CD4-positive, alpha-beta T cell treated with Interleukin-15 for 1 hour (primary cell): ENCODE data around the gene LIPC.
A peak's percentile ranks its signal among the peaks of the same experiment; 100 is the strongest.

Source experiments
- DNase-seq: peaks from one replicate; pipeline ENCODE4 v3.0.0-alpha.2; 2020

Gene LIPC

DNA sequence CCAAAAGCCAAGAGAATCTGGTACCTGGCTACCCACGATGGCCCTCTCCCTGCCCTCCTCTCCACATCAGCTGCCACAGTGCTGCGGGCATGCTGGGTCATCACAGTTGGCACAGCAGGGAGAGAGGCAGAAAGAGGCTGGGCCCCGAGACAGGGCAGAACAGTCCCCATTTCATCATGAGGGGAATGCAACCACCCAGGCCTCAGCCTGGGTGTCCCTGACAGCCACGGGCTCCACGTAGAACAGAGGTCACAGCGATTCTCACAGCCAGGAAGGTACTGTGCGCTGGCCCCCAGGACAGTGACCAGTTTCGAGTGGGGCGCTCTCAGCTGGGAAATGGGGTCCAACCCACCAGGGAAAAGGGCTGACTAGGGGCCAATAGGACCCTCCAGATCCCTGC lies 6.3 kb downstream of the LIPC start:
- DNase-seq = no peak

DNA sequence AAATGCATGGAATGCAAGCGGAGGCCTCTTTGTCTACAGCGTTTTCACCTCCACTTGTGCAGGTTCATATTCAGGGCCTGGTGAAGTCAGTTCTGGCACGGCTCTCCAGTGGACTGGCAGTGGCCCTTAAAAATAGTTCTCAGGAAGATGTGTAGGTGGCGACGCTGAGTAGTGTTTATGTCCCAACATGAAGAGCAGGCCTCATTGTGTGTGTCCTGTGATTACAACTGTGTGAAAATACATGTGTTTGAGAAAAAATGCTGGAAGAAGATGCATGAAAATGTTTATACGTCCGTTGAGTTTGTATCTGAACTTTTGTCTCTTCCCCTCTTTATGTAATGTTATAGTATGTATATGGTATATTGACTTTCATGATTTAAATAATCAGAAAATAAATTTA lies 7.2 kb downstream of the LIPC start:
- peak; percentile 38 for DNase-seq

DNA sequence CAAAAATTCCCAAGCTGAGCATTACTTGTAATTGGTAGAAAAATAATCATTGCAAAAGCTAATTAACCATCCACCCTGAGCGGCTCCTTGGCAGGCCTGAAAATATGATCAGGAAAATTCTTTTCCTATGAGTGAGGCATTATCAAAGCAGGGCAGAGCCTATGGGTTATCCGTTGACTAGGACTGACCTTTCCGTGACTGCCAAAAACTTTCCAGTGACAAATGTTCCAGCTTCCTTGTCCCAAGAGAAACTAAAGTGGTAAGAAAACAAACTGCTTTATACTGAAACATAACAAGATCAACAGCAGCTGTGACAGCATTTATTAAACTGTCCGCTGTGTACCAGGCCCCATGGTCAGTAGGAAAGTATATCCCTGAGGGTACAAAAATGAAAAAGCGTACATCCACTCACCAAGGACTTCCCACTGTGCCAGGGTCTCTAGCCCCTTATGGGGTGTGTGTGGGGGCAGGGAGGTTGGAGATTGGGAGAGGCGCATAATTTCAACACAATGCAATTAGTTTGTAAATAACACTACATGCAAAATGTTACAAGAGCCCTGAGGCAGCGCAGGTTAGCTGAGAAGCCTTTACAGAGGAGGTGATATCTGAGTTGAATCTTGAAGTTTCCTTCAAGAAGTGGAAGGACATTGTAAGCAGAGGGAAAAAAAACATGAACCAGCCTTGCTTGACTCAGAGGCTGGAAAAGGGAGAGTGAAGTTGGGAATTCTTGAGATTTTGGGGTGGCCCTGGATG lies 8.5 kb downstream of the LIPC start:
- DNase-seq = no peak

DNA sequence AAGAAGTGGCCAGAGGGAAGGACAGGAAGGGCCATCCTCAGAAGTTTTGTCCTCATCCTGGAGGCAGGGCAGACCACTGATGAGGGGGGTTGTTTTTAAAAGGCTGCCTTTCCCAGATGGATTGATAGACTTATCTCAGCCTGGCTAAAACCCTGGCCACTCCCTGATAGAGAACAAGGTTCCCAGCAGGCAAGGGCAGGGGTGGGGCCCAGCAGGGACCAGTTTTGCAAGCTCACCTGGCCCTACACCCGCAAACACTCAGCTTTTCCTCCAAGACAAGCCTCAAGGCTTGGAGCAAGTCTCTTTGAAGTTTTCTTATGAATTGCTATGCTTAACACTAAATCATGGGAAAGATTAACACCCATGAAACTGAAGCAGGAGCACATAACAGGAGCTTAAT lies 9.1 kb downstream of the LIPC start:
- no peak for DNase-seq

DNA sequence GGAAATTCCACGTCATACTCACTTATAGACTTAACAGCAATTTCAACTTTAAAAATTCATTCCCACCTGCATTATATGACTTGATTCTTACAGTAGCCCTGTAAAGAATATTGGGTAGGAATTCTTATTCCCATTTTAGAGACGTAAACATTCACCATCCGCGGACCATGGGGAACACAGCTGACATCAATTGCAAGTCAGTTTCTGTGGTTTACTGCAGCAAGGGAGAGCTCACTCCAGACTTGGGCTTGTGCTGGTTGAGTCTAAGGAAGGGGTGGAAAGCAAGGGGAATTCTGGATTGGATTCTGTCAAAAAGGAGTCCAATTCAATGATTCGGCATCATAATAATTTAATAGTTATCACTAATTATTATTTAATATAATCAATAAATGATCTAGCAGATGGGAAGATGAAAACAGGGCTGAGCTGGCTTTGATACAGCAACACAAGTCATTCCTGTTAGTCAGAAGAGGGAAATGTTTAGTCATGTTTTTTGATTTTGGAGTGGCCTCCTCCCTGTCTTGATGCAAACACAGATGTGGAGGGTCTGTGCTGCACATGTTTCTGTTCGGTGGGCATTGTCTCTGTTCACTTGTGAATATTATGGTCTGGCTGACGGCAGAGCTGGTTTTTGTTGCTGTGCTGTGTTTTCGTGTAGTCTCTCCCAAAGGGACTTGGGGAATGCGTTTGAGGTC lies 9.7 kb downstream of the LIPC start:
- no peak for DNase-seq

DNA sequence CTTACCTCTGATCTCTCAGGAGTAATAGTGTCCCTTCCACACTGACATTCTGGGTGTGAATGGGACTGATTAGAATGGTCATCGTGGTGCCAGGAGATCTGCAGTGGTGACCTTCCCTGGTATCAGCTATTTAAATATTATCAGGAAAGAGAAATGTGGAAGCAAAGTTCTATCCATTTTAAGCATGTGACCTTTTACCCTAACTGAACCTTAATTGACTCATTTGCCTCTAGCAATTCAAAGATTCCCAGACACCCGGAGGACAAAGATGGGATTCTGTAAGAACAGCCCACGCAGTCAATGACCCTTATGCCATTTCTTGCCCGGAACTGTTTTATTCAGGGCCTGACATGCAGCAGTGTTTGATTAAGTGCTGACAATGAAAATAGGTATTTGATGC lies 10.3 kb downstream of the LIPC start:
- DNase-seq = no peak

DNA sequence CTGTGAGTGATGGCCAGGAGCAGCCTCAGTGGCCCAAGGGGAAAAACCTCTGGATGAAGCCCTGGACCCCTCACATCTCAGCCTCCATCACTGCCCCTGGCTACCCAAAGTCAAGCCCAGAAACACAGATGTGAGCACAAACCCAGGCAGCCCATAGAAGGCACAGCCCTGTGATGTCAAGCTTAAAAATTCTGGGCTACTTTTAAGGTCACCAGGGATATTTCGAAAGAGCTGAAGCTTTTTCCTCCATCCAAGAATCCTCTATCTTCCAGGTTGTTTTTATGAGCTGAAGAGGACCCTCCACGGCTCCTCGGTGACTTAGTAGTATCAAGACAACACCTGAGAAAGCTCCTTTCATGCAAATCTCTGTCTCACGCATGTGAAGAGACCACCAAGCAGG lies 11.5 kb downstream of the LIPC start:
- DNase-seq = no peak

DNA sequence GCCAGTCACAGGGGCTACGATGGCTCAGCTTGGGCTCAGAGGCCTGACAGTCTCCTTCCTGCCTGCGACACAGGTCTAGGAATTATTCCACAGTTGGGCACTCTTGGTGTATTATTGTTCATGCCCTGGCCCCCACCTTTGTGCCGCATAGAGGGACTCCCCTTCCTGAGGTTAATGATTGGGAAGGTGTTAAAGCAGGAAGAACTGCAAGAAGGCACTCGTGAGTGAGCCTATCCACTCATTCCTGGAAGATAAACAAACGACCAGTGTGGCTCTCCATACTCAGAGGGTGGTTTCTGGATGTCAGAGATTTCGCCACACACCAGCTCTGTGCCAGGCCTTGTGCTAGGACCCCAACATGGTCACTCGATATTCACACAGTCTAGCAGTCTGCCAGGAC lies 12.3 kb downstream of the LIPC start:
- DNase-seq = no peak

DNA sequence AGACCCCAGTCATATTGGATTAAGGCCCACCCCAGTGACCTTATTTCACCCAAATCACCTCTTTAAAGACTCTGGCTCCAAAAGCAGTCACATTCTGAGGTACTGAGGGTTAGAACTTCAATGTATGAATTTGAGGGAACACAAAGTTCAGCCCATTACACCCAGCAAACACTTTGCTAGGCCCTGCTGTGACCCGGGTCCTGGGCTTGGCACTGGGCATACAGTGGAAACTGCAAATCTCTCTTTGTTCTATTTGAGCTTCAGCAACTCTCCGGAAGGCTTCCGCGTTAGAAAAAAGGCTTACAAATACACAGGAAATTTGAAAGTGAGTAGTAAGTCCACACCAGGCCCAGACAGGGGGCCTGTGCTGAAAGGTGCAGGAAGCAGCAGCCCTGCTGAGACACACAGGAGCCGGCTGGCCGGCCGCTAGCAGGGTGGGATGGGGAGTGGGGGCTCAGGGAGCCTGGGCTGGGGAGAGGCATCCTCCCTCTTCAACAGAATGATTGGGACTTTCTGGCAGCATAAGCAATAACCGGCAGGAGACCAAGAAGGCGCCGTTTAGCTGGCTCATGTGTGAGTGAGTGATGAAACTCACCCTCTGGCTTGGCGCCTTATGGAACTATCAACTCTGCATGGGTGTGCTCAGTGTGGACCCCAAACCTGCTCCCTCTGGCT lies 13.0 kb downstream of the LIPC start:
- DNase-seq = no peak

DNA sequence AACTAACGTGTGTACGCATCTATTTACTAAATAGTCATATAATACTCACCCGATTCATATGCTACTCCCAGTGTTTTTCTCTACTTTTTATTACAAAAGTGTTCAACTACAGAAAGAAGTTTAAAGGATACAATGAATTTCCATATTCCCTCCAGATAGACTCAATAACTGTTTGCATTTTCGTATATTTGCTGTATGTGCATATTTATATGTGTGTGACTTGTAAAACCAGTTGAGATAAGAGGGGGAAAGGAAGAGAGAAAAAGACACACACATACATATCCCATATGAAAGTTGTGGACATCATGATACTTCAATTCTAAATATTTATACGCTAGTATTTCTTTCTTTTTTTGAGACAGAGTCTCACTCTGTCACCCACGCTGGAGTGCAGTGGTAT lies 14.1 kb downstream of the LIPC start:
- no peak for DNase-seq

DNA sequence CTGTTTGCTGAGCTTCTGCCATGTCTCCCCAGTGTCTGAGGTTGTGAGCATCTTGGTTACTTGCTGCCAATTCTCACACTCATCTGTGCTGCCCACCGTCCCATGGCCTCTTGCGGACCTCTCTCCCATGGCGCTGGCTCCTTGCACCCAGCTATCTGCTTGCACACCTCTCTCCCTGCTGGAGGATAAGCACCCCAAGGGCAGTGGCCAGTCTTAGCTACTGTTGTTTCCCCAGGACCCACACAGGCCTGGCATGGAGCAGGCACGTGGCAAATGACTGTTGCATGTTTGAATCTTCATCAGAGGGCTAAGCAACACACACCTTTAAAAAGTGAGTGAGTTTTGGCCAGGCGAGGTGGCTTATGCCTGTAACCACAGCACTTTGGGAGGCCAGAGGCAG lies 14.7 kb downstream of the LIPC start:
- DNase-seq = no peak

DNA sequence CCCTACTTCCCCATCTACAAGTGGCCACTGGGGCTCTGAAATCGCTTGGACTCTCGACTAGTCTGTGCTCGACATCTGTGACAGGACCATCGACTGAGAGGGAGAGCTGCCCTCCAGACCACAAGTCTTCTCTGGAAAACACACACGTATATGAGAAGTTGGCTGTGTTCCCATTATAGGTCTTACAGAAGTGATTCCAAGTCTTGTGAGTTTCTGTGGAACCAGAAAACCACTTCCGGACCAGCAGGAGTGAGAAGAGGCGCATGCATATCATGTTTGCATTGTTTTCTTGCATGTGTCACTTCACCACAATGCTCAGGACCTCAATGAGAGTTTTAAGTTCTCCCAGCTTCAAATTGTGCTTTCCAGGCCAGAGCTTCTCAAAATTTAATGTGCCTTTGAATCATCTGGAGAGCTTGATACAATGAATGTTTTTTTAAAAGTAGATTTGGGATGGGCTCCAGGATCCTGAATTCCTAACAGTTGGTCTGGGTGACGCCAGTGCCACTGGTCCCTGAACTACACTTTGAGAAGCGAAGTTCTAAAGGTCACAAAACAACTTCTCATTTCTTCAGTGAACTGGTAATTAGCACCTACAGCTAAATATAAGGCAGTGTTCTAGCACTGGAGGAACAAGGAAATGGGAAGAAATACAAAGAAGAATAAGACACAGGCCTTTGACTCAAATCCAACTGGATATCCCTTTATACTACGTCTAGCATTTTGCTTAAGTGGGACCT lies 15.7 kb downstream of the LIPC start:
- no peak for DNase-seq

DNA sequence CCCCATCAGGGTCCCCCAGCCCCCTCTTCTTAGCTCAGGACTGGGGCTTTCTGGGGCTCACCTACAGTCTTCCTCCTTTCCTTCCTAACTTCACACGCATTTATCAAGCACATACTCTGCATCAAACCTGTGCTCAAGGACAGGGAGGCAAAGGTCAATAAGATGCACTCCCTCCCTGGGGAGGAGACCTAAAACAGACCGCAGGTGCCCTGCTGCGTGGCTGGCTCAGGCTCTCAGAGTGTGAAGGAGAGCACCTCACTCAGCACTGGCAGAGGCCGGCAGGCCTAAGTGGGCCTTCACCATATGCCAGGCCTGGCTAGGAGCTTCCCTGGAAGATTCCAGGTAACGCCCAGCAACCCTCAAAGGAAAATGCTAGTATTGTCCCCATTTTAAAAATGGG lies 16.5 kb downstream of the LIPC start:
- no peak for DNase-seq

DNA sequence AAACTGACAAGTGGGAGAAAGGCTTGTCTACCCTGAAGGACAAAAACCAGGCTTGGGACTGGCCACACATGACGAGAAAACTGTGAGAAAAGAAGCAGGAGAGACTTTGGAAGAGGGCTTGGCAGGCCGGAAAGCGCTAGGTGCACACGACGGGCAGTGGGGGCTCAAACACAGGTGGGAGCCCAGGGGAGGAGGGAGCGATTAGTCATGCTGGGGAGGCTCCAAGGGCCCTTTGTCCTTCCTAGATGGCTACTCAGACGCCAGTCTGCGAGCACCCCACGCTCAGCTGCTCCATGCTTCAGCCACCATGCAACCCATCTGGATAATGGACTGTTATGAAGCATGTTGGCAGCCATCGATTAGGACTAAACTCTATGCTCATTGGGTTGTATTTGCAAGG lies 17.1 kb downstream of the LIPC start:
- DNase-seq = no peak

DNA sequence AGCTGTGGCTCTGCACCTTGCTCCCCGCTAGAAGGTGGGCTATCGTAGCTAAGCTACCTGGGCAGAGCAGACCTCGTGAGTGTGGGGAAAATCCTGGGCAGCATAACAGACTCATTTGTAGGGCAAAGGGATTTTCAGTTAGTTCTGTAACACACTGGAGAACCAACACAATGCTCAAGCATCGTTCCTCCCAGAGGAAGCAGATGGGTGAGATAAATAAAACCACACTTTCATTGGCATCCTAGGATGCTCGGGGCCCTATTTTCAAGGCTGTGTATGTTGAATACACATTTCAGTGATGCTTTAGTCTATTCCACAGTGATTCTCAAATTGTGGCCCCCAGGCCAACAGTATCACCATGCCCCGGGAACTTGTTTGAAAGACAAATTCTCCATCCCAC lies 20.0 kb downstream of the LIPC start:
- no peak for DNase-seq

DNA sequence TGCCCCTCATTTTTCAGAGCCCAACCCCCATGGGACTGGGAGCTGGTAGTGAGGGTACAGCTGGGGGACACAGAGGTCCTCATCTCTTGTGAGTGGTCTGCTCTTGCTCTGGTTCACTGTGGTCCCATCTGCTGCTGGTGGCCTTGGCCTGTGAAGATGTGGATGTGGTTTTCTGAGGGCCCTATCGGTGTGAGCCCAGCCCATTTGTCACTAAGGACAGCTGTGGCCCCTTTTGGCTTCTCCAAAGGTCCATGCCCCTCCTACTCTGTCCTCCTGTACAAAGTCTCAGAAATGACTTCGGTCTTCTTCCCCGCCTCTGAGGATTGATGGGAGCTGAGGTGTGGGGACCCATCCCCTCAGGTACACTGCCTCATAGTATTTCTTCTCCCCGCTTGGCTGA lies 21.0 kb downstream of the LIPC start:
- DNase-seq = no peak

DNA sequence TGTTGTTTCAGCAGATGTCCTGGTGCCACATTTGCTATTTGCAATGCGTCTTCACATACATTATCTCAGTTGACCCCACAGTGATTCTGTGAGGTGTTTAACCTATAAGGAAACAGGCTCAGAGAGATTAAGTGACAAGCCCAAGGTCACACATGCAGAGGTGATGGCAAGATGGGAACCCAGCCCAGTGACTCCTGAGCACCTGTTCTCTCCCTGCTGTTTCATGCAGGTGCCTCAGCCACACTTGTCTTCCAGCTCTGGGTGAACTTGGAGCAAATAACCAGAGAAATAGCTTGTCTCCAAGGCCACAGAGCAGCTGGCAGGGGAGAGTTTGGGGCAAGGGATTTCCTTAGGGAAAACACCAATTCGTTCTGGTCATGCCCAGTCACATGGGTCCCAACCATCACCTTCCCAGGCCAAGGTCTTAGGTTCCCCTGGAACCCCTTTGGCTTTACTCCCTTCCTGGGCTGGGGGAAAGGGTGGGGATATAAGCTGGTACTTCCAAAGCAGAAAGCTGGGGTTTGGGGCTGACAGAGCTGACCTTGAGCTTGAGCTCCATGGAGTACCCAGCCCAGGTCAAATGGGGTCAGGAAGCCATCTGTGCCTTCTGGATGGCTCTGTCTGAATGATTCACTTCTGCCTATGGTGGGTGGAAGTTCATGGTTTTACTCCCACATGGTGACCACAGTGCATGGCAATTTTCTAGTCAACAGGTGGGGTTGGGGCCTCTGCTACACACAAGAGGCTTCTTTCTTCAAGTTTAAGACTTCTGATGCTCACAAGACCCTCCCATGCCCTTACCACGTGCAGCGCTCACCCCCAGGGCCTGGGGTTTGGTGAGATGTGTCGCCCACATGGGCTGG lies 22.4 kb downstream of the LIPC start:
- no peak for DNase-seq

DNA sequence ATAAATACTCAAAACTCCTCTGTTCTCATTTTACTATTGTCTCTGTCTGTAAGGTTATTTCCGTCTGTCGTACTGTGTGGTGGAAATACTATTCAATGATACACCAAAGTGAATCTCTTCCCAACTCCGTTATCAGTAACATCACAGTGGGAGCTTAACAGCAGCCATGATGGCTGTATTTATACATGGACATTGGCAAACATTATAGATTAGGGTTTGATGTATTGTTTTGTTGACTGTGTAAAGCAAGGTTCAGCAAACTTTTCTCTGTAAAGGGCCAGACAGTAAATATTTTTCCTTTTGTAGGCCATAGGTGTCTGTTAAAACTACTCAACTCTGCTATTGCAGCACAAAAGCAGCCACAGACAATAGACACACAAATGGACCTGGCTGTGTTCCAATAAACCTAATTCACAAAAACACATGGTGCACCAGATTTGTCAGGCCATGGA lies 23.2 kb downstream of the LIPC start:
- DNase-seq = no peak

DNA sequence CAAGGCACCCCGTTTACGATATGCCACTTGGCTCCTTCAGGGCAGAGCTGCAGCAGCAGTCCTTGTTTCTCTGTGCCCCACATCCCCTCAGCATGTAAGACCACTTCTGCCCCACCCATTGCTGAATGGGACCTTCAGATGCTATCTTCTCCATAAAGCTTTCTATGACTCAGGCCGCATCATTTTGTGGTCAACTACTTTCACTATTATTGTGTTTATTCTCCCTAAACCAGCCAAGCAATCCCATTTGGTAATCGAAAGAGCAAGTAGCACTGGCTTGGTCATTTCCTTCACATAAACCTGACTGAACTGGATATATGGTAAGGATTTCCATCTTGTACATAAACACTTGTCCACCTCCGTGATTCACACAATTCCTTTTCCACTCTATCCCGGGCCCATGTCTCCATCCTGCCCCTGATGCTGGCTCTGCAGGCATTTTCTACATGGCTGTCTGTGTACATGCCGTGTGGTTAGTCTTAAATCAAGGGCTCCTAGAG lies 25.7 kb downstream of the LIPC start:
- no peak for DNase-seq

DNA sequence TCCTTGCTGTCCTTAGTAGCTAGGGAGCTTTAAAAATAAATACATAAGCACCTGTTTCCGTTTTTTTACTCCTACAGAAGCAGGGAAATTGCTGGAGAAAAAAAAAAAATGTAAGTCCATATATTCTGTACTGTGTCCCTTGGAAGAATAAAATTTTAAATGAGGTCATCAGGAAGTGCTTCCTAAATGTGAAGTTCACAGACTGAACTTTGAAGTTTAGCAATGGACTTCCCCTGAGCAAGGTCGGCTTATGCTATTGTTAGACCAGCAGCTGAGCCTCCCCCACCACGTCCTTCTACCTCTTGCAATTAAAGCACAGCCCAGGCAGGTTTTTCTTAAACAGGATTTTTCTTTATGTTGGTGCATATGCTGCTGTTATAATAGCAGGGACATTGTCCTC lies 26.3 kb downstream of the LIPC start:
- no peak for DNase-seq

DNA sequence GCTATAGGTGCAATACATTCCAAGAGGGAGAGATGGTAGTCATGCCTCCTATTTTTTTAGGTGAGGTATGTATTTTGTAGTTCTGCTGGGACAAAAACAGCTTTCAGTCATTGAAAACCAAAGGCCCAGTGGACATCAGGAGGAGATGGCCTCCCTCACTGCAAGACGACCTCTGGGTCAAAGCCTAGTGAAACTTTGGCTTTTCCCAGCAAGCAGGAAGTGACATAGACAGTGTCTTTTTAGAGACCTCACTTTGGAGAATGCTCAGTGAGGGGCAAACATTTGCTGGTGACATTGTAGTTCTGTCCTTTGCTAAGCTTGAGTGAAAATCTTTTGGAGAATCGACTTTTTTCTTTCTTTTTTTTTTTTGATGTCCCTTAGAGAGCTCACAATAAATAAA lies 27.3 kb downstream of the LIPC start:
- no peak for DNase-seq

DNA sequence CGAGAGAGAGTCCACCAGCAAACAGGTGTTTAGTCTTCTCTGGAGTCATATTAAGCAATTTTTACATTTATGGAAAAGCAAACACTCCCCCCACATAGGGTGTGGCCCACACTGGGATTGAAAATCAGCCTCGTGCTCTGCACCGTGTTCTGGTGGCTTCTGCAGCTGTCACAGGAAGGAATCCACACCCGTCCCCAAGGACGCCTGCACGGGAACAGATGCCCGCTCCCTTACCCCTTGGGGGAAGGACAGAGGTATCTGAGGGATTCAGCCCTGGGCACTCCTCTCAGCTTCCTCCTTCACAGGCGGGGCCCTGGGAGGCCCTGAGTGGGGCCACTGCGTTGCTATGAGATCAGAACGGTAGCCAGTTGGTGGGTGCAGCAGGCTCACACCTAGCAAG lies 27.8 kb downstream of the LIPC start:
- no peak for DNase-seq
